Measurements from ENCODE around the gene DNAJA4. TPM values are rescaled to one million over a fixed set of nuclear protein-coding genes. Genes with fewer than 3 reads are reported as not detected.

Gene DNAJA4
- total RNA-seq, 3 donors from 2014 or later = 16.0 to 28.1 (median 22.6) TPM

GRCh38 chr15:78317145-78317836, 52.9 kb downstream of the DNAJA4 start:
- no peak overlapping the region for H3K4me3 ChIP-seq
- DNase-seq (ENCODE audit: low spot score in 2 of 2) = no peak
- H3K4me1 ChIP-seq = no peaks in the 10 kb centered on the region
- TF ChIP-seq POLR2AphosphoS5 (IDR thresholded peaks at IDR 0.05) (no peak), CTCF (IDR thresholded peaks at IDR 0.05) (no peak)
- no peaks in the 10 kb centered on the region for H3K27me3 ChIP-seq
- no peak overlapping the region for H3K27ac ChIP-seq
- intact Hi-C loops (cut with DNase I; ENCODE audit: low total_unique reads) = loop anchor here (10.0 kb wide), 1 partner anchor 108 kb away; no protein-coding TSS in a partner anchor
- H3K36me3 ChIP-seq = no peaks in the 10 kb centered on the region
- H3K9me3 ChIP-seq = no peaks in the 10 kb centered on the region

- H3K27me3 ChIP-seq = no peaks in the 10 kb centered on the region
- H3K36me3 ChIP-seq = no peaks in the 10 kb centered on the region
- H3K4me3 ChIP-seq = no peak overlapping the region
- no peak overlapping the region for H3K27ac ChIP-seq
- intact Hi-C loops (cut with DNase I; ENCODE audit: low total_unique reads) = loop anchor here (10.0 kb wide), 1 partner anchor 105 kb away; no protein-coding TSS in a partner anchor
- no peaks in the 10 kb centered on the region for H3K4me1 ChIP-seq
- DNase-seq (ENCODE audit: low spot score in 2 of 2) = no peak
- H3K9me3 ChIP-seq = no peaks in the 10 kb centered on the region
- no peak for TF ChIP-seq POLR2A (IDR thresholded peaks at IDR 0.05)
- TF ChIP-seq POLR2AphosphoS5 (IDR thresholded peaks at IDR 0.05) = no peak
- no peak for TF ChIP-seq CTCF (IDR thresholded peaks at IDR 0.05)
Measured at GRCh38 chr15:78319588-78319987, 55.2 kb downstream of the DNAJA4 start.

DNA sequence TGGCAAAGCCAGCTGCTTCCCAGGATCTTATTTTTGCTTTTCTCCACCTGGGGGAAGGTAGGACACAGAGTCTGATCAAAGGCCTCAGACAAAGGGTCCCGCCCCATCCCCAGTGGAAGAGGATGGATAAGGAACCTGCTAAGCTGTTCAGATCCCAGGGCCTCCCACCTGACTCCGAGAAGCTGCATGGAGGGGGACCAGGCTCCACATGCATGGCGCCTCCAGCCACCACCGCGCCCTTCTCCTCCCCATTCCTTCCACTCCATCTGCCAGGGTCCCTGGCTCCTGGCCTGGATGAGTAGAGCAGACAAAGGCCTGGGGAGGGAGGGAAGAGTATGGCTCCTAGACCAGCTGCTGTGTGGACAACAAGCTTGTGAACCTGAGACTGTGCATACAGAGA, 55.8 kb downstream of the DNAJA4 start:
- no peaks in the 10 kb centered on the region for H3K4me1 ChIP-seq
- TF ChIP-seq CTCF (IDR thresholded peaks at IDR 0.05) = no peak
- no peak for TF ChIP-seq POLR2AphosphoS5 (IDR thresholded peaks at IDR 0.05)
- TF ChIP-seq POLR2A (IDR thresholded peaks at IDR 0.05) = no peak
- H3K27me3 ChIP-seq = no peaks in the 10 kb centered on the region
- no peak overlapping the region for H3K4me3 ChIP-seq
- no peaks in the 10 kb centered on the region for H3K36me3 ChIP-seq
- no peaks in the 10 kb centered on the region for H3K9me3 ChIP-seq
- no peak overlapping the region for H3K27ac ChIP-seq
- intact Hi-C loops (cut with DNase I; ENCODE audit: low total_unique reads) = no loop called here
- no peak for DNase-seq (ENCODE audit: low spot score in 2 of 2)

DNA sequence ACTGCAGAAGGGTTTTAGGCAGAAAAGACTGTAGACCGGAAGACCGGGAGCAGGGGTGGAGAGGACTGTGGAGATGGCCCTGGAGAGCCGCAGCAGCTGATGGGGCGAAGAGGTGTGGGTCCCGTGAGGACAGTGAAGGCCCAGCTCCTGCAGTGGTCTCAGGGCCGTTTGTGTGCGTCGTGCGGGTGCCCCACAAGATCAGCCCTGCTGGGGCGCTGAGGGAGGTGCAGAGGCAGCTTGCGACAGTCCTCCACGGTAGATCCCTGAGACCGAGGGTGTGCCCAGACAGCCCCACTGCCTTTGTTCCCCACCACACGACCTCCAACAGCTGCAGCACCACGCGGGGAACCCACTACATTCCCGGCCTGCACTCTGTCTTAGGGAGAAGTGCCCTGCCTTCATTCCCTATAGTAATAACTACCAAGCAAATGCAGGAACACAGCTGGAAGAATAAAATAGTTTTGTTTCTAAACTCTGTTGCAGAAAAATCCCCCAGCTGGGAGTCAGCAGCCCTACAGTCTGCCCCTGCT, 56.7 kb downstream of the DNAJA4 start:
- no peaks in the 10 kb centered on the region for H3K4me1 ChIP-seq
- DNase-seq (ENCODE audit: low spot score in 2 of 2) = no peak
- H3K27ac ChIP-seq = no peak overlapping the region
- TF ChIP-seq POLR2AphosphoS5 (IDR thresholded peaks at IDR 0.05) (no peak), POLR2A (IDR thresholded peaks at IDR 0.05) (no peak), CTCF (IDR thresholded peaks at IDR 0.05) (no peak)
- H3K27me3 ChIP-seq = no peaks in the 10 kb centered on the region
- intact Hi-C loops (cut with DNase I; ENCODE audit: low total_unique reads) = no loop called here
- no peak overlapping the region for H3K4me3 ChIP-seq
- H3K9me3 ChIP-seq = no peaks in the 10 kb centered on the region
- H3K36me3 ChIP-seq = no peaks in the 10 kb centered on the region

GRCh38 chr15:78321786-78322185, 57.4 kb downstream of the DNAJA4 start:
- no peak overlapping the region for H3K4me3 ChIP-seq
- no peaks in the 10 kb centered on the region for H3K4me1 ChIP-seq
- H3K27ac ChIP-seq = no peak overlapping the region
- no peak for DNase-seq (ENCODE audit: low spot score in 2 of 2)
- TF ChIP-seq CTCF (IDR thresholded peaks at IDR 0.05) = no peak
- TF ChIP-seq POLR2A (IDR thresholded peaks at IDR 0.05) = no peak
- no peak for TF ChIP-seq POLR2AphosphoS5 (IDR thresholded peaks at IDR 0.05)
- H3K27me3 ChIP-seq = no peaks in the 10 kb centered on the region
- intact Hi-C loops (cut with DNase I; ENCODE audit: low total_unique reads) = no loop called here
- H3K36me3 ChIP-seq = no peaks in the 10 kb centered on the region
- H3K9me3 ChIP-seq = no peaks in the 10 kb centered on the region
